ENCODE results near the gene CDH11. TPM values are rescaled to one million over a fixed set of nuclear protein-coding genes. Genes with fewer than 3 reads are reported as not detected.

CDH11 gene
- total RNA-seq, 4 donors from 2014 or later: 51.8 to 661 (median 96.5) TPM

- H3K4me1 ChIP-seq: no peaks in the 10 kb centered on the region
- no peaks in the 10 kb centered on the region for H3K27me3 ChIP-seq
- TF ChIP-seq CTCF (IDR thresholded peaks at IDR 0.05) (no peak), POLR2A (IDR thresholded peaks at IDR 0.05) (no peak)
- no peak overlapping the region for H3K4me3 ChIP-seq
- no peaks in the 10 kb centered on the region for H3K9me3 ChIP-seq
- intact Hi-C loops (cut with DNase I; ENCODE audit: low total_unique reads): no loop called here
- no peaks in the 10 kb centered on the region for H3K36me3 ChIP-seq
- DNase-seq: no peak
- H3K27ac ChIP-seq: no peak overlapping the region
Observed at GRCh38 chr16:65061263-65061662, 60.6 kb downstream of the CDH11 start.

GRCh38 chr16:65059406-65059980 lies 62.4 kb downstream of the CDH11 start:
- DNase-seq: no peak
- intact Hi-C loops (cut with DNase I; ENCODE audit: low total_unique reads): no loop called here
- H3K27me3 ChIP-seq: no peaks in the 10 kb centered on the region
- no peak overlapping the region for H3K4me3 ChIP-seq
- no peak overlapping the region for H3K27ac ChIP-seq
- H3K36me3 ChIP-seq: no peaks in the 10 kb centered on the region
- no peaks in the 10 kb centered on the region for H3K4me1 ChIP-seq
- H3K9me3 ChIP-seq: no peaks in the 10 kb centered on the region
- no peak for TF ChIP-seq CTCF (IDR thresholded peaks at IDR 0.05)
- TF ChIP-seq POLR2A (IDR thresholded peaks at IDR 0.05): no peak

- Histone ChIP-seq H3K36me3 (no peaks in the 10 kb centered on the region), H3K4me3 (no peak overlapping the region), H3K4me1 (no peaks in the 10 kb centered on the region), H3K27me3 (no peaks in the 10 kb centered on the region), H3K9me3 (no peaks in the 10 kb centered on the region), H3K27ac (no peak overlapping the region)
- TF ChIP-seq POLR2A (IDR thresholded peaks at IDR 0.05) (no peak), CTCF (IDR thresholded peaks at IDR 0.05) (no peak)
- no peak for DNase-seq
- intact Hi-C loops (cut with DNase I; ENCODE audit: low total_unique reads): no loop called here
Observed at GRCh38 chr16:65057184-65057583, 64.7 kb downstream of the CDH11 start.

GRCh38 chr16:65054457-65054856 lies 67.4 kb downstream of the CDH11 start:
- intact Hi-C loops (cut with DNase I; ENCODE audit: low total_unique reads): no loop called here
- Histone ChIP-seq H3K4me1 (no peaks in the 10 kb centered on the region), H3K4me3 (no peak overlapping the region), H3K27me3 (no peaks in the 10 kb centered on the region), H3K36me3 (no peaks in the 10 kb centered on the region), H3K27ac (no peak overlapping the region), H3K9me3 (no peaks in the 10 kb centered on the region)
- no peak for TF ChIP-seq POLR2A (IDR thresholded peaks at IDR 0.05)
- TF ChIP-seq CTCF (IDR thresholded peaks at IDR 0.05): no peak
- DNase-seq: no peak

- H3K27me3 ChIP-seq: no peaks in the 10 kb centered on the region
- H3K4me1 ChIP-seq: no peaks in the 10 kb centered on the region
- intact Hi-C loops (cut with DNase I; ENCODE audit: low total_unique reads): no loop called here
- H3K9me3 ChIP-seq: no peaks in the 10 kb centered on the region
- TF ChIP-seq POLR2A (IDR thresholded peaks at IDR 0.05): no peak
- TF ChIP-seq CTCF (IDR thresholded peaks at IDR 0.05): no peak
- no peak overlapping the region for H3K27ac ChIP-seq
- DNase-seq: no peak
- H3K4me3 ChIP-seq: no peak overlapping the region
- no peaks in the 10 kb centered on the region for H3K36me3 ChIP-seq
Observed at GRCh38 chr16:65049679-65050078, 72.2 kb downstream of the CDH11 start.
